HG03280 (cell line): ENCODE data around the gene SS18L1.

Experiments used
- ATAC-seq: cut with Tn5 transposase; IDR thresholded peaks from one replicate; pipeline ENCODE4 v1.9.1; 2021; ENCODE audit warnings: mild to moderate bottlenecking, moderate library complexity; ENCODE audit not compliant: unreplicated experiment

SS18L1 gene

GRCh38 chr20:62151835-62152364 is 8.3 kb downstream of the SS18L1 start:
- no peak for ATAC-seq

- no peak for ATAC-seq
Measured at GRCh38 chr20:62155428-62156253, 12.1 kb downstream of the SS18L1 start.

GRCh38 chr20:62156254-62156556 is 12.6 kb downstream of the SS18L1 start:
- no peak for ATAC-seq

- peak; percentile 52 for ATAC-seq
Measured at GRCh38 chr20:62156592-62157386, 13.2 kb downstream of the SS18L1 start.

GRCh38 chr20:62157387-62158087 is 14.0 kb downstream of the SS18L1 start:
- no peak for ATAC-seq

GRCh38 chr20:62158088-62158400 is 14.5 kb downstream of the SS18L1 start:
- ATAC-seq = no peak

- ATAC-seq = no peak
Measured at GRCh38 chr20:62158541-62158940, 15.0 kb downstream of the SS18L1 start.

GRCh38 chr20:62159052-62159451 is 15.5 kb downstream of the SS18L1 start:
- no peak for ATAC-seq

- ATAC-seq = no peak
Measured at GRCh38 chr20:62159839-62160238, 16.3 kb downstream of the SS18L1 start.

GRCh38 chr20:62160253-62160652 is 16.7 kb downstream of the SS18L1 start:
- ATAC-seq = no peak

- ATAC-seq = no peak
Measured at GRCh38 chr20:62160876-62161275, 17.3 kb downstream of the SS18L1 start.

GRCh38 chr20:62161347-62161746 is 17.8 kb downstream of the SS18L1 start:
- no peak for ATAC-seq

- no peak for ATAC-seq
Measured at GRCh38 chr20:62162765-62163484, 19.4 kb downstream of the SS18L1 start.

GRCh38 chr20:62163485-62163865 is 19.9 kb downstream of the SS18L1 start:
- ATAC-seq = no peak

- ATAC-seq = no peak
Measured at GRCh38 chr20:62163986-62164762, 20.6 kb downstream of the SS18L1 start.

GRCh38 chr20:62164879-62165761 is 21.6 kb downstream of the SS18L1 start:
- no peak for ATAC-seq

GRCh38 chr20:62165762-62166399 is 22.3 kb downstream of the SS18L1 start:
- no peak for ATAC-seq

GRCh38 chr20:62167474-62167873 is 23.9 kb downstream of the SS18L1 start:
- ATAC-seq = no peak

GRCh38 chr20:62168061-62168460 is 24.5 kb downstream of the SS18L1 start:
- ATAC-seq = no peak
